Stimulated activated CD4-positive, alpha-beta T cell treated with anti-CD3 and anti-CD28 coated beads, Interleukin-1b, Interleukin-23, amount 100 ng/mL, for 24 hours (primary cell): ENCODE data around the gene ETS1.

Experiments used
- DNase-seq, 4 experiments: peaks; one replicate each; pipeline ENCODE4 v3.0.0-alpha.2; 2020; ENCODE audit warnings: low read depth in 4 of 4, low spot score in 1 of 4

The ETS1 gene

GRCh38 chr11:128503245-128503991 lies 83.9 kb downstream of the ETS1 start:
- DNase-seq = no peak

DNA sequence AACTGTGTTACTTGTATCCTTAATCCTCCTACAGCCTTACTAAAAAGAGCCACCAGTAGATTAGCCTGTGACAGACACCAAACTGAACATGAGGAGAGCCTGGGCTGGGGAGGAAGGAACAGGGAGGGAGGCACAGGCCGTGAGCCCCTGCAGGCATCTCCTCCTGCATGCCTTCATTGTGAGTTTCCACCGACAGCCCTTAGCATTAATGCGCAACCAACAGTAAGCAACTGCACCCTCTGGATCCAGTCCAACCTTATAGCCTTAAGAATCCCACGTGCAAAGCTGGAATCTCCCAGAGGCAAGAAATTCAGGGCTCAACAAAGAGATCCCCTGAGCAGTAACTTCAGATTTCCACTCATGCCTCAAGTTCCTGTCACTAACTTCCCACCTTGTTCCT lies 84.6 kb downstream of the ETS1 start:
- no peak for DNase-seq

GRCh38 chr11:128501632-128502549 lies 85.5 kb downstream of the ETS1 start:
- DNase-seq = no peak

DNA sequence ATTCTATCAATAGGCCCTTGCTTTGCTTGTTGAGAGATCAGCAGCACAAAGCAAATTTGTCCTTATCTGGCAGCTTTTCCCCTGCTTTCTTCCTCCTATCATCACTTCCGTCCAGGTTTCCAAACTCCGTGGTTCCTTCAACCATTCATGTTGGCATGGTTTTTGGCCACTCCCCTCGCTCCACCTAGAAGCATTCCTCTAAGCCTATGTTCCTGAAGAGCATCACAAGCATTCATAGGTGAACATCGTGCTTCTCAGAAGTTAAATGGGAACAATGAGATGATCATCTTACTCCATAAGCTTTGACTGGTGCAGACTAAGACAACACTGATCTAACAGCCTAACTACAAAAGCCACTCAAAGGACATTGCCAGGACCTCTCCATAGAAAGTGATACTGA lies 86.3 kb downstream of the ETS1 start:
- no peak for DNase-seq

- no peak for DNase-seq
Observed at GRCh38 chr11:128500493-128500892, 86.9 kb downstream of the ETS1 start.

DNA sequence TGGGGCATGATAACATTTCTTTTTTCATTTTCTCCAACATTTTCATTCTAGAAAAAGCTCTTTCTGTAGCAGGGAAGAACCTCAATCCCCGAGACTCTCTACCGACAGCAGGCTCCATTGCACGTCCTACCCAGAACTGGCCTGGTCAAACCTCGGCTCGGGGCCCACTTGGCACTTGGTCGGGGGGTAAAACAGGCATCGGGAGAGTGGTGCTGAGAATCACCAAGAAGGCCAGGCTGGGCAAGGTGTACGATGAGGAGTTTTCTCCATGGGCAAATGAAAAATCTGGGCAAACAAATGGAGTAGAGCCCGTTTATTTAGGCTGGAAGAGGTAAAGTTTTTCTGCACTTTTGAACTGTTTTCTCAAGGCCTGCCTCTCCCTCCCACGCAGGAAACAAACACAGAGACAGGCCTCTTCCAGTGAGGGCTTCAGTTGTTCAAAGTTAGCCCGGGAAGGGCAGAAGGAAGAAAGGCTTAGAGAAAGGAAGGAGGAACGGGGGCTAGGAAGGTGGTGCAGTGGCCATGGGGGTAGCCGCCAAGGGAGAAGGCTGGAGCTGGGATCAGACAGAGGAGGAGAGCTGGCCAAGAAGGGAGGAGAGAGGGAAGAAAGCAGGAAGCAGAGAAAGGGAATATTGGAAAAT lies 87.6 kb downstream of the ETS1 start:
- no peak for DNase-seq

- DNase-seq = no peak
Observed at GRCh38 chr11:128498721-128499245, 88.6 kb downstream of the ETS1 start.

- no peak for DNase-seq
Observed at GRCh38 chr11:128497776-128498095, 89.6 kb downstream of the ETS1 start.

DNA sequence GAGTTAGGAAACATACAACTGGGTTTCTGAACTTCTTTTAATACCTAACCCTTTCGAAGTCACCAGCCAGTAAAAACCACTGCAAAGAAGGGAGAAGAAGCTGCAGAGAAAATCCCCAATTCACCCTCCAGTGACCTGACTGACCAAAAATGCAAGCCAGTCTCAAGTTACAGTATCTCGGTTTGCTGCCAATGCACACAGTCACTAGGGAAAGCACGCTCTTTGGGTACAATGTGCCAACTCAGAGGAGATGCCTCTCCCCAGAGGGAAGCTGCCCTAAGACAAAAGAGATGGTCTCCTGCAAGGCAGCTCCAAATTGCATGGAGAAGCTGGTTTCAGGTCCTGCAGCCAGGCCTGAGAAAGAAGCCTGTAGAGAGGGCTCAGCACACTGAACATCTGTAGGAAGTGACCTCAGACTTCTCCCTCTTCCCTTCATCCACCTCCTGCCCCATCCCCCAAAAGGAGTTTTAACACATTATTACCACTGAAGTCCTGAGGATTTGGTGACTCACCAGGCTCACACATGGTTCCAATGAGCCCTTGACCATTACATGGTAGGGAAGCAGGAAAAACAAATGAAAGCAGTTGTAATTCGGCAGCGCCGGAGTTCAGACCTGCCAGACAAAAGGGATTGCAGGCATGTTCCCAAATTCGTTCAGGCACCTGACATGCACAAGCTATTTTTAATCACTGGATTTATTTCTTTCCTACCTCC lies 90.1 kb downstream of the ETS1 start:
- no peak for DNase-seq

- no peak for DNase-seq
Observed at GRCh38 chr11:128496692-128497060, 90.7 kb downstream of the ETS1 start.

- no peak for DNase-seq
Observed at GRCh38 chr11:128496249-128496648, 91.1 kb downstream of the ETS1 start.

DNA sequence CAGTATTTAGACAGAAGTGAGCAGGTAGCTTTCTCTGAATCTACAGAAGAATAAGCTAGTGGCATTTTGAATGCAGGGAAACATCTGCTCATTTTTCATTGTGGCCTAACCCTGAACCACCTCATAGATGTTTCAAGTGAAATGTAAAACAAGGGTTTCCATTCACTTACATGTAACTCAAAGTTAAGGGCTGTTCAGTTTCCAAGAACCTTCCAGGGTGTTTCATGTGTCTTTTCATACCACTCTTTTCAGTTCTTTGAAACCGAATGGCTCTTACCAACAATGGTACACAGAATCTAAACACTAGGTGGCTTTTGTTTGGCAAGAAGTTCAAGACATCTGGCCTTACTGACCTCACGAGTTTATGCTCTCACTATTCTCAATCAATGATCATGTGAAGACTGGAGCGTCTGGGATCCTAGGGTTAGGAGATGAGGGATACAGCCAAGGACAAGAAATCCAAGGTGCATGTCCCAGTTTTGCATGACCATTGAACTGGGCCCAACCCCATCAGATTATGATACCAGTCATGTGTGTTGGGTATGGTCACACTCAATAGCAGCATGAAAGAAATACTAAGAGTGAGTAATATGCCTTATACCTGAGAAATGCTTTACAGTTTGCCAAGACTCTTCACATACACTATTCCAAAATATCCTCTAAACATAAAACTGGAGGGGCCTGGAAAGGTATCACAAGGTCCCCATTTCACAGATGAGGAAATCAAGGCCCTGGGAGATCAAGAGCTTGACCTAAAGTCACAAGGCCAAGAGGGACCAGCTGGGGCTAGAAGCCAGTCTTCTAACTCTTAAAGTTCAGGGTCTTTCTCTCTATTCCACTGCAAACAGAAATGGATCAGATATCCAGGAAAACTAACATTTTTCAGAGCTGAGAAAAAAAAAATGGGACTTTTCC lies 92.7 kb downstream of the ETS1 start:
- DNase-seq = no peak

GRCh38 chr11:128493570-128493965 lies 93.8 kb downstream of the ETS1 start:
- DNase-seq = no peak

DNA sequence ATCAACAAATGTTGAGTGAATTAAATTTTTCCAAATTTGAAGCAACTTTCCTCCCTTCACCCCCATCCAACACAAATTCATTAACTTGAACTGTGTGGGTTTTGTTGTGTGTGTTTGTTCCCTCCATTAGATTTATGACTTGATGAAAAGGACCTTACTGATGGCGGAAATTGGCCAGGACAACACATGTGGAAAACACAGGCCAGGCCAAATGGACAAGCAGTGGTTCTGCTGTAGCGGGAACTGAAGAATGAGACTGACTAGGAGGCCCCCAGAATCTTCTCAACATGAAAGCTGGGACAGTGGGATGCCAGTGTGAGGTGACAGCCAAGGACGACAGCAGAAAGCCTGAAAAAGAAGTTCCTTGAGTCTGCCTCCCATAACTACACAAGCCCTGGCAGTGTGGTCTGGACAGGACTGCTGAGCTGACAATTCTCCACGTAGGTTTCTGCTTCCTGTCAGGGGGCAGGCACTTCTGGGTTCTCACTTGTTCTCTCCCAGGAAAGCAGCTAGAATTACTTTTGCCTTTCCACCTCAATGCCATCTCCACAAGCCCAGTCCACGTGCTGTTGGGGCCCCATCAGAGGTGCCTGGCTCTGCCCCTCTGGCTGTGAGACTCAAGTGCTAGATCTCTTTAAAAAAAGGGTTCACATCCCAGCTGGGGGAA lies 94.3 kb downstream of the ETS1 start:
- DNase-seq = no peak

DNA sequence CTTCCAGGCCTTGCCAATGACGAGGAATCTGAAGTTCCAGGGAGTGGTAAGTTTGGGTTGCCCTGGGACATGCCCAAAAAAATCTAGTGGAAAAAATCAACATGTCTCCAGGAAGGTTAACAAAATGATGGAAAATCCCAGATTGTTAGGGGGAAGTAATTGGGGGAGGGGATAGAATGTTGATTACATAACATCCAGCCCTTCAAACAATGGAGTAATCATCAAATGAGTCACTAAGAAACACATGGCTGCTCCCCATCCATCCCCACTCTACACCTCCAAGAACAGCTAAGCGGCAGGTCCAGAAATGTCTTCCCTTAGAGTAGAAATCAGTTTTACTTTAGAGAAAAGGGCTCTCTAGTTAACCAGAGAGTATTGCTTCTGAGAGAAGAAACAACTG lies 94.9 kb downstream of the ETS1 start:
- DNase-seq = no peak

DNA sequence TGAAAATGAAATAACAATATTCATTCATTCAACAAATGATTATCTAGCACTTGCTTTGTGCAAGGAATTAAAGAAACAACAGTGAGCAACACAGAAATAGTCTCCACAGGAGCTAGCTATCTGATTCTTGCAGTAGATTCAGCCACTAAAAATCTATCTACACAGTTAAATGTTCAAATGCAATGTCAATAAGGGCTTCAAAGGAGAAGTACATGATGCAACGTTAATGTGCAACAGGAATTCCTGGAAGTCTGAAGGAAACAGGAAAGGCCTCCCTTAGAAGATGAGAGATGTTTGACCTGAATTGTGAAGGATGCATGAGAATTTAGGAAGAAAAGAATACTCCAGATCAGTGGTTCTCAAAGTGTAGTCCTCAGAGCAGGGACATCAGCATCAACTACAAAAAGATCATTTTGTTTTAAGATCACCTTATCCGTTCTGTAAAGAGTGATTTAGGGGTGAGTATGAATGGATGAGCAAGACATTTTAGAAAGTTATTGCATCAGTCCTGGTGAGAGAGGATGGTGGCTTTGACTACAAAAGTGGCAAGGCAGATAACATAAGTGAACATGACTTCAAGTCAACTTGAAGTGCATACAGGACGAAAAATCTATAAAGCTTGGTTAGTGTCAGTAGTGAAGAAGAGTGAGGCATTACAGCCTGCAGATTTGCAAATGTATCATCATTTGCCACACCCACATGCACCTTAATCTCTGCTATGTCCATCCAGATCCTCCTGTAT lies 96.0 kb downstream of the ETS1 start:
- DNase-seq = no peak

DNA sequence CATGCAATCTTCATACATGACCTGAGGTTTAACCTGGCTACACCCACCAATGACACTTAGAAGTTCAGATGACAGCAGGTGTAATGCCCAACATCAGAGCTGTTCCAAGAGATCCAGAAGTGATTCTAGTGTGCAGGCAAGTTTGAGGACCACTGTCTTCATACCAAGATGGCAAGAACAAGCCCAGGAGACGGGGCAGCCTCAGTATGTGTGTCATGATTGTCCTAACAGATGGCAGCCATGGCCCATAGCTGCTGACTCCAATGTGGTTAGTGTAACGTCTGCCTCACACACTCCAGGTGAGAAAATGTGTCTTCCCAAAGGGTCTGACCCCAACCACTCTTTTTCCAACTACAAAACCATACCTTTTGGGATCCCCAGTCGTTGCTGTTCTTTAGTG lies 97.3 kb downstream of the ETS1 start:
- DNase-seq = no peak

- DNase-seq = no peak
Observed at GRCh38 chr11:128488471-128488870, 98.9 kb downstream of the ETS1 start.

DNA sequence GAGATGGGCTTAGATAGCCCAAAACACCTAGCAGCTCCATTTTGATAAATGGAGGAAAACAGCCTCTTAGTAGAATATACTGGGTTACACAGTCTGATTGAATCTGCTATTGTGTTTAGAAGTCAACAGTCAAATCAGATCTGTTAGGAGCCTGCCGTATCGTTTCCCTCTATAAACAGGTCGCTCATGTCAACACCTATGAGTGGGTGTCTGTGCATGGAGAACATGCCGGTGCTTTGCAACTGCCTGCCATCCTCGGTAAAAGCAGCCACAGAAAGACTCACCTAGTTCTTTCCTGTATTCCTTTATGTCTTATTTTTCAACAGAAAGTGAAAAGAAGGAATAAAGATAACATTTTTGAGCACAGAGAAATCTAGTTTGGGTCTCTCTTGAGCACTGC lies 99.4 kb downstream of the ETS1 start:
- DNase-seq = no peak
